GOT3 (cell line): ENCODE measurements around the gene PRKAG3.

Source experiments
- DNase-seq: peaks from one replicate; lab custom pipeline; 2025; ENCODE audit warnings: mixed read lengths; lab: John Stamatoyannopoulos, UW

PRKAG3 gene

DNA sequence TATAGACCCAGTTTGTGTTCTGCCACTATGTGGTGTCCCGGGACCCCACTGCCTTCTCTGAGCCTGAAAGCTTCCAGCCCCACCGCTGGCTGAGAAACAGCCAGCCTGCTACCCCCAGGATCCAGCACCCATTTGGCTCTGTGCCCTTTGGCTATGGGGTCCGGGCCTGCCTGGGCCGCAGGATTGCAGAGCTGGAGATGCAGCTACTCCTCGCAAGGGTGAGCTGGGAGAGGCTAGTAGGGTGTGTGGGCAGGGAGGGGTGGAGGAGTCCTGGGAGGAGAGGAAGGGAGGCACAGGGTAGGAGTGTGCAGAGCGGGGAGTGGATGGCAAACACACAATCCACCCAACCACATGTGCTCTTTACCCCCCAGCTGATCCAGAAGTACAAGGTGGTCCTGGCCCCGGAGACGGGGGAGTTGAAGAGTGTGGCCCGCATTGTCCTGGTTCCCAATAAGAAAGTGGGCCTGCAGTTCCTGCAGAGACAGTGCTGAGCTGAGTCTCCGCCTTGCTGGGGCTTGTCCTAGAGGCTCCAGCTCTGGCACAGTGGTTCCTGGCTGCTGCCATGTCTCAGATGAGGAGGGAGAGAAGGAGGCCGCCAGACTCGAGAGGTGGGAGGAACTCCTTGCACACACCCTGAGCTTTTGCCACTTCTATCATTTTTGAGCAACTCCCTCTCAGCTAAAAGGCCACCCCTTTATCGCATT, 16.9 kb downstream of the PRKAG3 start:
- DNase-seq, result no peak

DNA sequence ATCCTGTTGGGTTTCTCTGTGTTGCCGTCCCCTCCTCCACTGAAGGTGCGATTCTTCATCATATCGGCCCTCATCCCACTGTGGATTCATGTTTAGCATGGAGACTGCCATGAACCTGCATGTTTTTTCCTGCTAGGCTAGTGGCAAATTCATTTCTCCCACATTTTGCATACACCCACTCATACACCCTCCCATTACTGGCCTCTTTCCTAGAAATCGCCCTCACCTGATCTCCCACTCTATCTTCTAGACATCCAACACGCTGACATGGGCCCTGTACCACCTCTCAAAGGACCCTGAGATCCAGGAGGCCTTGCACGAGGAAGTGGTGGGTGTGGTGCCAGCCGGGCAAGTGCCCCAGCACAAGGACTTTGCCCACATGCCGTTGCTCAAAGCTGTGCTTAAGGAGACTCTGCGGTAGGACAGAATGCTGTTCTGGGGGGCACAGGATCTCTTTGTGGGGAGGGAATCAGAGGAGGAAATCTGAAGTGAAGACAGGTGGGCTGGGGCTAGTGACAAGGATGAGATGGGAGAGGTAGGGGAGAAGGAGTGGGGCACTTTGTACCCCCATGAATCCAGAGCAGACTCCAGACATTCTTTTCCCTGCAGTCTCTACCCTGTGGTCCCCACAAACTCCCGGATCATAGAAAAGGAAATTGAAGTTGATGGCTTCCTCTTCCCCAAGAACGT, 17.7 kb downstream of the PRKAG3 start:
- no peak for DNase-seq

DNA sequence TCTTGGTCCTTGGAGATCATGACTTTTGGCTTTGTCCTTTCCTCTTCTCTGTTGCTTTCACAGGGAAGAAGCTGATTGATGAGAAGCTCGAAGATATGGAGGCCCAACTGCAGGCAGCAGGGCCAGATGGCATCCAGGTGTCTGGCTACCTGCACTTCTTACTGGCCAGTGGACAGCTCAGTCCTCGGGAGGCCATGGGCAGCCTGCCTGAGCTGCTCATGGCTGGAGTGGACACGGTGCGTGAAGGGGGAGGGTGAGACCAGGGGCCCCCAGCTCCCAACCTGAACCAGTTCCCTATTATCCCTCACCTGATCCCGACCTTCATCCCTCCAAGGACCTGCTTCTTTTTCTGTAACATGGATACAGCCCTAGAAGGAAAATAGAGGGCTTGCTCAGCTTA, 18.7 kb downstream of the PRKAG3 start:
- DNase-seq, result no peak

DNA sequence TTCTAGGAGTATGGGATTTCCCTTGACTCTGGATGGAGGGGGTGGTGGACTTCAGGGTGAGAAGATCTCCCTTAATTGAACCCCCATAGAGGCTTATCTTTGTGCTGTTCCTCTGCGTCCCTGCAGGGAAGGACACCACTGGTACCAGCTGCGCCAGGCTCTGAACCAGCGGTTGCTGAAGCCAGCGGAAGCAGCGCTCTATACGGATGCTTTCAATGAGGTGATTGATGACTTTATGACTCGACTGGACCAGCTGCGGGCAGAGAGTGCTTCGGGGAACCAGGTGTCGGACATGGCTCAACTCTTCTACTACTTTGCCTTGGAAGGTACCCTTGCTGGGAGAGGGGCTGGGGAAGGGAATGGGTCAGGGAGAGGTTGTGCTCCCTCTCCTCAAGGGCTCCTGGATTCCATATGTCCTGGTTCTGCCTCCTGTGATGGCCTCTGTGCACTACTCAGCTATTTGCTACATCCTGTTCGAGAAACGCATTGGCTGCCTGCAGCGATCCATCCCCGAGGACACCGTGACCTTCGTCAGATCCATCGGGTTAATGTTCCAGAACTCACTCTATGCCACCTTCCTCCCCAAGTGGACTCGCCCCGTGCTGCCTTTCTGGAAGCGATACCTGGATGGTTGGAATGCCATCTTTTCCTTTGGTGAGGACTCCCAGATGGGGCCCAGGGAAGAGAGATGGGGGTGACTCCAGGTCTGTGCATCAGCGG, 19.3 kb downstream of the PRKAG3 start:
- DNase-seq, result no peak

DNA sequence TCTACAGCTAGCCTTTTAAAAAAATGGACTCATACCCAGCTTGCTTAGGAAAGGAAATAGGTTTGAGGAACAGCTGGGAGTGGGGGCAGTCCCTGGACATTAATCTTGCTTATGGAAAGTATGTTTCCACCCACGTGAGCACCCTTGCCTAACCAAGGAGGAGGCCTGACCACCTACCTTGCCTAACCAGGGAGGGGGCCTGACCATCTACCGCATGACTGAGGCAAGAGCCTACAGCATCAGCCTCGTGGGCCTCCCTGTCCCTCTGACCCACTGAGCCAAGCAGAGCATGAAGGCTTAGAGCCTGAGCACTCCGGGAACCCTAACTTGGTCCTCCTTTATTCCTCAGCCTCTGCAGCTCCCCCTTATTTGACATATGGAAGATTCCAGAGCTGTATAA, 20.2 kb downstream of the PRKAG3 start:
- DNase-seq, result no peak

DNA sequence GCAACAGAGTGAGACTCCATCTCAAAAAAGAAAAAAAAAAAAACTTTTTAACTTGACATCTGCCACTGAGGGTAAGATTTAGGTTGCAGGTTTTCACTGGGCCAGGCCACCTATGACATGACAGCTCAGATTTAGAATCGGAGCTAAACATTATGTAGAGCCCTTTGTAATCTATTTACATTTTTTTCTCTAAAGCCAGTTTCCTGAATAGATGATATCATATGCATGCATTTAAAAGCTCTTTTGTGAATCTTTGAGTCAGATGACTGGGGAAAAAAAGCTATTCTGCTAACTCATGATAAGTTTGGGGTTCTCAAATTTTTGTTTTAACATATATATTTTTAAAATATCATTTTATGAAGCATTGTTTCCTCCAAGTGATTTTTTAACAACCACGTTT, 21.3 kb downstream of the PRKAG3 start:
- no peak for DNase-seq

DNA sequence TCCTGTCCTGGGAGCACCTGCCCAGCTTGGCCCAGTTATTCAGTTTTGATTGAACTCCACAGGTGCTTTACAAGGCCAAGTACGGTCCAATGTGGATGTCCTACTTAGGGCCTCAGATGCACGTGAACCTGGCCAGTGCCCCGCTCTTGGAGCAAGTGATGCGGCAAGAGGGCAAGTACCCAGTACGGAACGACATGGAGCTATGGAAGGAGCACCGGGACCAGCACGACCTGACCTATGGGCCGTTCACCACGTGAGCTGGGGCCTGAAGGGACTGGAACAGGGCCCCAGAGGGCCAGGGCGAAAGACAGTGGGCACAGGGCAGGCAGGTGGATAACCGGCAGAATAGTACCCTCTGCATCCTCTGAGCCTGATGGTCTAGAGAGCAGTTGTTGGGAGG, 22.1 kb downstream of the PRKAG3 start:
- DNase-seq, result no peak

DNA sequence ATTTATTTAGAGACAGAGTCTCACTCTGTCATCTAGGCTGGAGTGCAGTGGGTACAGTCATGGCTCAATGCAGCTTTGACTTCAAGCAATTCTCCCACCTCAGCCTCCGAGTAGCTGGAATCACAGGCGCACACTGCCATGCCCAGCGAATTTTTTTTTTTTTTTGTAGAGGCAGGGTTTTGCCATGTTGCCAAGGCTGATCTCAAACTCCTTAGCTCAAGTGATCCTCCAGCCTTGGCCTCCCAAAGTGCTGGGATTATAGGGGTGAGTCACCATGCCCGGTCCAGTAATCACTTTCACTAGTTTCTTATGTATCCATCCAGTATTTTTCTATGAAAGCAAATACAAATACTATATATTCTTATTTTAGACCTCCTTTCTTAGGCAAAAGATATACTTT, 24.0 kb downstream of the PRKAG3 start:
- no peak for DNase-seq

DNA sequence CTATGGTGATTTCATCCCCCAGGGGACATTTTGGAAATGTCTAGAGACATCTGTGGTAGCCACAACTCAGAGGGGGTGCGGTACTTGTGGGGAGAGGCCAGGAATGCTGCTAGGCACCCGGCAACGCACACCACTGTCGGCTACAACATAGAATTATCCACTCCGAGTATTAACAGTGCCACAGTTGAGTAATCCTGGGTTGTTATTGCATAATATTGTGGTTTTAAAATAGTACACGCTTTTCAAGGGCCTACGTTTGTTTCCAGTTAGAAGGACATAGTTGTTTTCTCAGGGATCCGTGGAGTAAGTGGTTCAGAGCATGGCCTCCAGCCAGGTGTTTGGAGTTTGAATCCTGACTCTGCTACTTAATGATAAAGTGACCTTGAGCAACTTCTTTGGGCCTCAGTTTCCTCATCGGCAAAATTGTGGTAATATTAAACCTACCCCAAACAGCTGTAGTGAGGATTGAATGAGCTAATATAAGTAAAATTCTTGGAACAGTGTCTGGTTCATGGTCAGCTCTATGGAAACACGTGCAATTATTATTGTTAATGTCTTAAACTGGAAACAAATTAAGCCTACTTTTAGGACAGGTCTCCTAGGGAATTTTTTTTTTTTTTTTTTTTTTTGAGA, 25.1 kb downstream of the PRKAG3 start:
- peak; percentile 64 for DNase-seq

DNA sequence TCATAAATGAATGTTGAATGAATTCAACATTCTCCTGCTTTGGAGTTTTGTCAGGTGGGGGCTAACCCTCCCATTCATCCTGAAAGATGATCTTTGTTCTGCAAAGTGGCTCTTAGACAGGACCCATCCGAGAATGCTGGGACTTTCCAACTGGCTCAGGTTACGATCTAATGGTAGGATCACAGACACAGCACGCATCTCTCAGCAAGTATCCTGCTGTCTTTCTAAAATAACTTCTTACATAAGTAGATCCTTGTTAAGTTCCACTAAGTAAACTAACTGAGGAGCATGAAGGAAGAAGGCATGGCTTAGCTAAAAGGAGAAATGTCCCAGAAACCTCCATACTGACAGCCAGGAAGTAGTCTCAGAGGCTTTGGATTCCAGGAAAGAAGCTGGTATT, 26.0 kb downstream of the PRKAG3 start:
- no peak for DNase-seq

DNA sequence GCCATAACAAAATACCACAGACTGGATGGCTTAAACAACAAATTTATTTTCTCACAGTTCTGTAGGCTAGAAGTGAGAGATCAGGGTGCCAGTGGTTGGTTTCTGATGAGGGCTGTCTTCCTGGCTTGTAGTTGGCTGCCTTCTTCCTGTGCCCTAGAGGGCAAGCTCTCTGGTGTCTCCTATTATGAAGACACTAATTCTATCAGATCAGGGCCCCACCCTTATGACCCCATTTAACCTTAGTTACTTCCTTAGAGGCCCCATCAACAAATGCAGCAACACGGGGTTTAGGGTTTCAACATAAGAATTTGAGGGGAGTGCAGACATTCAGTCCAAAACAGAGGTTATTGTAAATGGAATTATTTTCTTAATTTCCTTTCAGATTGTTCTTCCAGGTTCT, 26.8 kb downstream of the PRKAG3 start:
- no peak for DNase-seq

DNA sequence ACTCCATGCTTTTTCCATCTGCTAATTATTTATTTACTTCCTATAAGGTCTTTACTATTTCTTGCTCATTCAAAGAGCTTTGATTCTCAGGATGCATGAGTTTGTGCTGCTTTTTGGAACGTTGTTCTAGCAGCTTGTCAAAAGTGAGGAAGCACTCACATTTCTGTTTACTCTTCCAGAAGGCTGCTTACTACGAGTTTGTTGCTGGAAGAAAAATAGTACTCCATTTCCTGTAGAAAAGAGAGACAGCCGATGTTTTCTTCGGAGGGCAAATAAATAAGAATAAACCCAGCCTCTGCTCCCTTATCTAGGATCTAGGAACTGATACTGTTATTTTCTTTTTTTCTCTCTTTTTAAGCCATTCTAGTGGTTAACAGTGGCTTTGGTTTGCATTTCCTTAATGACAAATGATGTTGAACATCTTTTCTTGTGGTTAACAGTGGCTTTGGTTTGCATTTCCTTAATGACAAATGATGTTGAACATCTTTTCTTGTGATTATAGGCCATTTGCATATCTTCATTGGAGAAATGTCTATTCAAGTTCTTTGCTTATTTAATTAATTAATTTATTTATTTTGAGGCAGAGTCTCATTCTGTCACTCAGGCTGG, 29.1 kb downstream of the PRKAG3 start:
- no peak for DNase-seq

DNA sequence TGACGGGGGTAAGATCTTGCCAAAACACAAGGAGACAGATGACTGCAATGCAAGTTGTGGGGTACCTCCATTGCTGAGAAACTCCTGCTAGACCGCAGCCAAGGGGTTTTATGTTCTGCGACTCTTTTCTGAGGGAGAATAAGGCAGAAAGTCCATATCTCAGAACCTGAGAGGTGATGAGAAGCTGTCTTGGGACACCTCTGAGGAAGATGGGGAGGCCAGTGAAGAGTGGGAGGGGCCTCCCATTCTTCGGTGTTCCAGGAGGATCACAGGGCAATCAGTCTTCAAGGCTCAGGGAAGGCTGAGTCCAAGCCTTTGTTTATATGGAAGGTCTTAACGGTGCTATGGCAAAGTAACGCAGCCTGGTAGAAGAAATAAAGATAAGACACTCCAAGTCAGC, 31.6 kb downstream of the PRKAG3 start:
- DNase-seq, result no peak

DNA sequence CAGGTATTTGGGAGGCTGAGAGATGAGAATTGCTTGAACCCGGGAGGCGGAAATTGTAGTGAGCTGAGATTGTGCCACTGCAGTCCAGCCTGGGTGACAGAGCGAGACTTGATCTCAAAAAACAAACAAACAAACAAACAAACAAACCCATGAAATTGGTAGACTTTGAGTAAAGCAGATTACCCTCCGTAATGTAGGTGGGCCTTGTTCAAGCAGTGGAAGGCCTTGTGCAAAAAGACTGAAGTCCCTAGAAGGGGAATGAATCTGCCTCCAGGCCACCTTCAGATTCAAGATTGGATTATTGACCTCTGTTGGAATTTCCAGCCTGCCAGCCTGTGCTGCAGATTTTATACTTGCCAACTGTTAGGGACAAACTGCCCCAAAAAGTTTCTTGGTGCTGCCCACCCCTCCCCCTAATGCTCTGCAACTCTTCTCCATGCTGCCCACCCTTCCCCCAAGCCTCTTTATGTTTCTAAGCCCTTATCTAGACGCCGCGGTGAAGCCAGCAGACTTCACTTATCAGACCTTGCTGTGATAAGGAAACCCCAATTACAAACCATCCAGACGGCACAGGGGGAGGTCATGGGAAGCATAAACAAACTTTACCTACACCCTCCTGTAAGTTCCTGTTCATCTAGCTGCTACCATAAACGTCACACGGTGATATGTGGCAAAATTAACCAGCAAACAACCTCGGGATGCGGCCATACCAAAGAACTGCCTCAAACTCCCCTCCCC, 32.7 kb downstream of the PRKAG3 start:
- DNase-seq, result no peak

DNA sequence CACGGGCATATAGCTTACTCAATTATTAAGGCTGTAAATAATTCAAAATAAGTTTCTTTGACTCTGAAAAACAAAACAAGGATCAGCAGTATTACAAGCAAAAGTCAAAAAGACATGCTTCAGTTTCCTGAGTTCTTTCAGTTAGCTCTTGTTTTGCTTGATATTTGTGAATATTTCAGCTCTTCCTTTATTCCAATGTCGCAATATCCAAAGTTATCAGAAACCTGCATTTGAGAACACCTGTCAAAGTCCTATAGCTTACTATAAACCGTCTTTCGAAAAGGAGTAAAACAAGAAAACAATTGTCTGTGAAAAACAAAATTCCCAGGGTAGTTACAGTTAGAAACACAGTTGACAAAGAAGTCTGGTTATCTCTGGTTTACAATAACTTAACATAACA, 34.9 kb downstream of the PRKAG3 start:
- DNase-seq, result no peak

DNA sequence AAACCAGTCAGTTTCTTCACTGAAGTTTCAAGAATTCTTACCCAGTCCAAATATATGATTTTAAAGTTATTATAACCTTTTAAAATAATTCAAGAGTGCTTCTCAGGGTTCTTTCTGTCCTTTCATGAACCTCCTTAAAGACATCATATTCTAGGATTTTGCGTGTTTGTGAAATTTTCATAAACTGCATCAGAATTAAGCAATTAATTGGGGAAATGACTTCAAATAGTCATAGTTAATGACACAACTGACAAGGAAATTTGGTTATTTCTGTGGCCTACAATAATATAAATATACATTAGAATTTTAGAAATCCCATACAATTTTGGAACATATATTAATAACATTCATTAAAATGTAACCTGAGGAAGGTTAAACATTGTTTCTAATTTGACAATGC, 39.2 kb downstream of the PRKAG3 start:
- no peak for DNase-seq

DNA sequence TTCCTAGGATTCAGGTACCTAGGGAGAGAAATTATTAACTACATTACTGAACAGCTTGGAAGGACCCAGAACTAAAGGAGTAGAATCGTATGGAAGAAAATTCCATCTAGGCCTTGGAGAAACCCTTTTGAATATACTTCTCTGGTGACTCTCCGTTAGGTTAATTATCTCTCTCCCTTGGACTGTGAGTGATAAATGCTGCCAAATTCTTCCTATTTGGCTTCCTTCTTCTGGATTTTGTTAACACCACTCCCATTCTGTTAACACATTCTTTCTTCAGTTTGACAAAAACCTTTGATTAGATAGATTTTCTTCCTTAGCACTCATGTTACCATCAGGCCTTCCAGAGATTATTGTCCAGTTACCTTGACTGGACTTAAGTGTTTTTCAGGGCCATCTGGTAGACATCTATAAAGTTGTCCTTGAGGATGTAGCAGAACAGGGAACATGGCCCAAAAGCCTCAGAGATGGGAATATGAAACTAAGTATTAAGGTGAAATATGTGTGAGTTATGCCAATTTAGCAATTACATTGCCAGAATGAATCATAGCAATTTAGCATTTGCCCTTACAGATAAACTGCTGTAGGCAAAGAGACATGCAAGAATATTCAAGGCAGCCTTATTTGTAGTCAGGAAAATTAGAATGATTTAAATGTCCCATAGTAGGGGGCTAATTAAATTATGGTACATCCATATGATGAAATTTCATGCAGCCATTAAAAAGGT, 42.9 kb downstream of the PRKAG3 start:
- DNase-seq, result no peak

DNA sequence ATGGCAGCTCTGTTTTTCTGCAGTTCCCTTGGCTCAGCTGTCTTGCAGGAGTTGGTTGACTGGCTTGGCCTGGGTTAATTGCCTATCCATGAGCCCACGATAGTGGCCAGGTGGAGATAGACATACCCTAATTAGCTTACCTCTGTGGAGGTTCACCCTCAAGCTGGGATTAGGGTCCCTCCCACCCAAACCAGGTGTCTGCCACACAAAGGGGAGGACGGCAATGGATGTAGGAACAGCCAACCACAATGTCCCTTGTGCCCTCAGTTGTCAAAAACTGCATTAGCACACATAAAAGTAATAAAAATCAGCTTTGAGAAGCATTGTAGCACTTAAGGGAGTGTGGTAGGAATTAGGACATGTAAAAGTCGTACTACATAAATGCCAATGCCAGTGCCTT, 45.5 kb downstream of the PRKAG3 start:
- no peak for DNase-seq

DNA sequence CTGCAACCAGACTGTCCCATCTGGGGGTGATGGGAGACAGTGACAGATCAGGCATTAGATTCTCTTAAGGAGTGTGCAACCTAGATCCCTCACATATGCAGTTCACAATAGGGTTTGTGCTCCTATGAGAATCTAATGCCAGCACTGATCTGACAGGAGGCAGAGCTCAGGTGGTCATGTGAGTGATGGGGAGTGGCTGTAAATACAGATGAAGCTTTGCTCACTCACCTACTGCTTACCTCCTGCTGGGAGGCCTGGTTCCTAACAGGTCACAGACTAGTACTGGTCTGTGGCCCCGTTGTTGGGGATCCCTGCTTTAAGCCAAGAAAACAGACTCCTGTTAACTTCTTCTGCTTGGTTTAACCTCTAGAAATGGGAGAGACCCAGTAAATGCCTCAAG, 46.5 kb downstream of the PRKAG3 start:
- no peak for DNase-seq

DNA sequence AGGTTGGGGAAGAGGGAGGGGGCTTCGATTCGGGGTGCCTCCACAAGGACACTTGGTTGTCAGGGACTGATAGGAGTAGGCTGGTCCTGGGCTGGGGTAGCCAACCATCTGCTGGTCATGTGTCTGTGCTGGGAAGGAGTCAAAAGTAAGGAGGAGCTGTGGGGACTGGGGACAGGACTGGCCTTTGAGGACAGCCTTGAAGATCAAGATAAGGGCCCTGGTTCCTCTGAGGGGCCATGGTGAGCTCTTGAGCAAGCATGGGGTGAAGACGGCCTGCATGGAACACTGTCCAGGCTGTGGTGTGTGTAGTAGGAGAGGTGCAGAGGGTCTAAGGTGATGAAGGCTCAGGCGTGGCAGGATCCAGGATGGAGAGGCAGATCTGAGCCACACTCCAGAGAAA, 47.9 kb downstream of the PRKAG3 start:
- DNase-seq, result no peak

DNA sequence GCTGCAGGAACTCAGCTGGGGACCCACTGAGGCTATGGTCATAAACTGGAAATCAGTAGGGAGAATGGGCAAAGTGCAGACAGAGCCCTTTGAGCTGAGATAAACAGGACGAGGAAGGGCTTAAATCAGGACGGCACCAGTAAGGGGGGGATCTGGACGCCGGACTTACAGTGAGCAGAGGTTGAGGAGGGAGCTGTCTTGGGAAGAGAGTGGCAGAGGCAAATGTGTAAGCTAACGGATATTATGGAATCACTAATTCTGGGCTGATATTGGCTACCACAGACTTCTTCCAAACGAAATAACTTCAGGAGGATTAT, 49.1 kb downstream of the PRKAG3 start:
- DNase-seq, result no peak
